GM18873 (cell line): Measurements from ENCODE around the gene SESN1.
"Not testable (repeated sequence)": the region's sequence is repeated elsewhere in the genome, so short reads cannot be mapped to it uniquely, and the experiment has no call there.

Experiments used
- ATAC-seq: cut with Tn5 transposase; IDR thresholded peaks from one replicate; pipeline ENCODE4 v1.9.1; 2021; ENCODE audit warnings: mild to moderate bottlenecking, moderate library complexity, moderate number of reproducible peaks; ENCODE audit not compliant: unreplicated experiment, low FRiP score

Gene SESN1

GRCh38 chr6:109002882-109003281 lies 91.8 kb downstream of the SESN1 start:
- no peak for ATAC-seq

- ATAC-seq, result no peak
Measured at GRCh38 chr6:109002051-109002697, 92.5 kb downstream of the SESN1 start.

- no peak for ATAC-seq
Measured at GRCh38 chr6:109001291-109001894, 93.3 kb downstream of the SESN1 start.

GRCh38 chr6:109000289-109000688 lies 94.4 kb downstream of the SESN1 start:
- ATAC-seq, result no peak

GRCh38 chr6:108999428-108999827 lies 95.2 kb downstream of the SESN1 start:
- ATAC-seq, result no peak

- ATAC-seq, result no peak
Measured at GRCh38 chr6:108998485-108998884, 96.2 kb downstream of the SESN1 start.

GRCh38 chr6:108996208-108996607 lies 98.4 kb downstream of the SESN1 start:
- ATAC-seq, result no peak

- no peak for ATAC-seq
Measured at GRCh38 chr6:108995296-108995695, 99.3 kb downstream of the SESN1 start.

- ATAC-seq, result no peak
Measured at GRCh38 chr6:108993876-108994275, 100.8 kb downstream of the SESN1 start.

GRCh38 chr6:108989700-108990099 lies 104.9 kb downstream of the SESN1 start:
- ATAC-seq, result no peak

- no peak for ATAC-seq
Measured at GRCh38 chr6:108988765-108989164, 105.9 kb downstream of the SESN1 start.

GRCh38 chr6:108988296-108988695 lies 106.3 kb downstream of the SESN1 start:
- ATAC-seq, result no peak

- no peak for ATAC-seq
Measured at GRCh38 chr6:108987156-108987555, 107.5 kb downstream of the SESN1 start.

GRCh38 chr6:108985301-108985700 lies 109.3 kb downstream of the SESN1 start:
- ATAC-seq, result no peak

- ATAC-seq, result no peak
Measured at GRCh38 chr6:108983151-108983550, 111.5 kb downstream of the SESN1 start.

GRCh38 chr6:108982154-108983113 lies 112.2 kb downstream of the SESN1 start:
- no peak for ATAC-seq

- ATAC-seq, result not testable (repeated sequence)
Measured at GRCh38 chr6:108978638-108979037, 116.0 kb downstream of the SESN1 start.

- ATAC-seq, result no peak
Measured at GRCh38 chr6:108974201-108974600, 120.4 kb downstream of the SESN1 start.

GRCh38 chr6:108969776-108970175 lies 124.9 kb downstream of the SESN1 start:
- ATAC-seq, result no peak

- no peak for ATAC-seq
Measured at GRCh38 chr6:108968325-108969316, 126.0 kb downstream of the SESN1 start.
